Erythroblast (primary cell): ENCODE results near the gene ATP6V0C.

Experiments used
- GATA1 ChIP-seq: IDR thresholded peaks from 2 replicates; pipeline ENCODE4 v1.6.1; 2011; ENCODE audit warnings: low read depth, mild to moderate bottlenecking, control low read depth, low read length, moderate library complexity
- POLR2A ChIP-seq: IDR thresholded peaks from 2 replicates; pipeline ENCODE4 v1.6.1; 2011; ENCODE audit warnings: mild to moderate bottlenecking, low read length

GRCh38 chr16:2532494-2533141, 18.9 kb downstream of the ATP6V0C start:
- no peak for TF ChIP-seq POLR2A
- TF ChIP-seq GATA1: no peak
